Esophagus (tissue), 2 donors: ENCODE data around the gene MEIKIN. TPM values are rescaled to one million over a fixed set of nuclear protein-coding genes. Genes with fewer than 3 reads are reported as not detected.
"Not testable (repeated sequence)": the region's sequence is repeated elsewhere in the genome, so short reads cannot be mapped to it uniquely, and the experiment has no call there.

Source experiments
- H3K27ac ChIP-seq, 2 donors: one replicate each; pipeline ENCODE4 v1.5.1; 2013; ENCODE audit warnings: low read depth in 2 of 2, mild to moderate bottlenecking in 2 of 2, inconsistent platforms in 1 of 2, low read length in 1 of 2, moderate library complexity in 1 of 2
- H3K27me3 ChIP-seq, 2 donors: one replicate each; pipeline ENCODE4 v1.6.1; 2013; ENCODE audit warnings: low read length in 2 of 2, control low read depth in 1 of 2, mild to moderate bottlenecking in 1 of 2; ENCODE audit not compliant: insufficient read depth in 2 of 2, control insufficient read depth in 1 of 2
- H3K36me3 ChIP-seq, 2 donors: one replicate each; pipeline ENCODE4 v1.6.1; 2013; ENCODE audit warnings: low read length in 1 of 2; ENCODE audit not compliant: control insufficient read depth in 2 of 2, insufficient read depth in 2 of 2
- H3K4me1 ChIP-seq, 2 donors: one replicate each; pipeline ENCODE4 v1.6.1; 2013; ENCODE audit warnings: low read length in 1 of 2; ENCODE audit not compliant: control insufficient read depth in 2 of 2, insufficient read depth in 2 of 2
- H3K4me3 ChIP-seq, 2 donors: one replicate each; pipeline ENCODE4 v1.5.1; 2013; ENCODE audit warnings: low read length in 2 of 2, mild to moderate bottlenecking in 2 of 2, low read depth in 1 of 2, moderate library complexity in 1 of 2
- H3K9me3 ChIP-seq, 2 donors: one replicate each; pipeline ENCODE4 v1.6.1; 2013; ENCODE audit warnings: mild to moderate bottlenecking in 2 of 2, low read depth in 1 of 2, low read length in 1 of 2, moderate library complexity in 1 of 2; ENCODE audit not compliant: control insufficient read depth in 2 of 2, insufficient read depth in 1 of 2
- WGBS, 2 donors: extraction: QIAGEN DNeasy Blood & Tissue Kit; methylation state at CpG; one replicate each; pipeline ENCODE4 v1.1.7; 2013; 5-methylcytosine and 5-hydroxymethylcytosine counted together
- polyA plus RNA-seq, 2 donors: library from polyadenylated mRNA; stranded (reverse); fragments of 200-250 nt; gene quantifications; one replicate each; pipeline ENCODE4 v1.2.3, GENCODE V29; 2013
- donor health status: healthy with polysubstance abuse.
- donor health status: Bipolar disorder and iron deficiency.

The MEIKIN gene
- polyA plus RNA-seq, 2 donors, result 0.12 TPM; not detected in 1

- no peaks in the 10 kb centered on the region for H3K36me3 ChIP-seq
- H3K27ac ChIP-seq, result no peak overlapping the region
- no peak overlapping the region for H3K4me3 ChIP-seq
- H3K4me1 ChIP-seq, result no peaks in the 10 kb centered on the region
- H3K27me3 ChIP-seq, result no peaks in the 10 kb centered on the region
- no peaks in the 10 kb centered on the region for H3K9me3 ChIP-seq
- 91 to 95% methylated on average over 5 of the region's 5 CpGs for WGBS, 2 donors
Observed at GRCh38 chr5:131879705-131880104, 65.8 kb downstream of the MEIKIN start.

DNA sequence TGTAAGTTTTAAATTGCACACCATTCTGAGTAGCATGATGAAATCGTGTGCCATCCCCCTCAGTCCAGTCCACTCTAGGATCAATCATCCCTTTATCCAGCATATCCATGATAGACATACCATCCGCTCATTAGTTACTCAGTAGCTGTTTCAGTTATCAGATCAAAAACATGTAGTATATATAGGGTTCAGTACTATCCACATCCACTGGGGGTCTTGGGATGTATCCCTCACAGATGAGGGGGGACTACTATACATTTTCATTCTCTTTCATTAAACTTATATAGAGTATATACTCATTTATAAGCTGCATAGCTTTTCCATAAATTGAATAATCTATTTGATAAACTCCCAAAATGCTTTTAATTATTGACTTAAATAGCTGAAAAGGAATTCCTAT lies 67.6 kb downstream of the MEIKIN start:
- Histone ChIP-seq H3K9me3 (no peaks in the 10 kb centered on the region), H3K4me3 (no peak overlapping the region)

DNA sequence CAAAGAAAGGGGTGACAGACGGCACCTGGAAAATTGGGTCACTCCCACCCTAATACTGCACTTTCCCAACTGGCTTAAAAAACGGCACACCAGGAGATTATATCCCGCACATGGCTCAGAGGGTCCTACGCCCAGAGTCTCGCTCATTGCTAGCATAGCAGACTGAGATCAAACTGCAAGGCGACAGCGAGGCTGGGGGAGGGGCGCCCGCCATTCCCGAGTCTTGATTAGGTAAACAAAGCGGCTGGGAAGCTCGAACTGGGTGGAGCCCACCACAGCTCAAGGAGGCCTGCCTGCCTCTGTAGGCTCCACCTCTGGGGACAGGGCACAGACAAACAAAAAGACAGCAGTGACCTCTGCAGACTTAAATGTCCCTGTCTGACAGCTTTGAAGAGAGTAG lies 74.2 kb downstream of the MEIKIN start:
- not testable (repeated sequence) for H3K27ac ChIP-seq, H3K4me3 ChIP-seq, H3K36me3 ChIP-seq, H3K9me3 ChIP-seq, H3K4me1 ChIP-seq, H3K27me3 ChIP-seq
- 84 to 91% methylated on average over 12 of the region's 12 CpGs for WGBS, 2 donors

More for the DNA sequence above, 67.6 kb downstream of the MEIKIN start:
- H3K27me3 ChIP-seq, result no peaks in the 10 kb centered on the region
- no peak overlapping the region for H3K27ac ChIP-seq
- WGBS, 2 donors, result 87 to 90% methylated on average over 2 of the region's 2 CpGs
- H3K36me3 ChIP-seq, result no peaks in the 10 kb centered on the region
- no peaks in the 10 kb centered on the region for H3K4me1 ChIP-seq

DNA sequence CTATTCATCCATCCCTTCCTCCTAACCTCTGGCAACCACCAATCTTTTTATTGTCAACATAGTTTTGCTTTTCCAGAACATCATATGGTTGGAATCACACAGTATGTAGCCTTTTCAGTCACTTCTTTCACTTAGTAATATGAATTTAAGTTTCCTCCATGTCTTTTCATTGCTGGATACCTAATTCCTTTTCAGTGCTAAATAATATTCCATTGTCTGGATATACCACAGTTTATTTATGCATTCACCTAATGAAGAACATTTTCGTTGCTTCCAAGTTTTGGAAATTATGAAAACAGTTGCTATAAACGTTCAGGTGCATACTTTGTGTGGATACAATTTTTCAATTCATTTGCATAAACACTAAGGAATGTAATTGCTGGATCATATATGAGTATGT lies 77.9 kb downstream of the MEIKIN start:
- Histone ChIP-seq H3K27ac (no peak overlapping the region), H3K4me3 (no peak overlapping the region), H3K9me3 (peaks cover 9 to 10% of the 10 kb centered on the region in 2 donors), H3K4me1 (no peaks in the 10 kb centered on the region), H3K36me3 (no peaks in the 10 kb centered on the region), H3K27me3 (no peaks in the 10 kb centered on the region)
- WGBS, 2 donors, result 38 to 41% methylated on average over 2 of the region's 2 CpGs

DNA sequence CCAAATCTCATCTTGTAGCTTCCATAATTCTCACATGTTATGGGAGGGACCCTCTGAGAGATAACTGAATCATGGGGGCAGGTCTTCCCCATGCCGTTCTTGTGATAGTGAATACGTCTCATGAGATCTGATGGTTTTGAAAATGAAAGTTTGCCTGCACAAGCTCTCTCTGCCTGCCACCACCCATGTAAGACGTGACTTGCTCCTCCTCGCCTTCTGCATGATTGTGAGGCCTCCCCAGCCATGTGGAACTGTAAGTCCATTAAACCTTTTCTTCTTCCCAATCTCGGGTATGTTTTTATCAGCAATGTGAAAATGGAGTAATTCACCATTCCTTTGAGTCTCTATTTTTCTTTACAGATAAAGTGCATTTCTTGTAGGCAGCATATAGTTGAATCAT lies 81.8 kb downstream of the MEIKIN start:
- H3K4me1 ChIP-seq, result no peaks in the 10 kb centered on the region
- no peak overlapping the region for H3K27ac ChIP-seq
- no peak overlapping the region for H3K4me3 ChIP-seq
- WGBS, 2 donors, result 86 to 87% methylated on average over 5 of the region's 5 CpGs
- no peaks in the 10 kb centered on the region for H3K27me3 ChIP-seq
- no peaks in the 10 kb centered on the region for H3K36me3 ChIP-seq
- peaks cover 9 to 10% of the 10 kb centered on the region in 2 donors for H3K9me3 ChIP-seq

- 96% methylated on average over 10 of the region's 10 CpGs for WGBS, 2 donors
- Histone ChIP-seq H3K27me3 (no peaks in the 10 kb centered on the region), H3K9me3 (peaks cover 0 to 4% of the 10 kb centered on the region in 2 donors), H3K4me3 (no peak overlapping the region), H3K4me1 (no peaks in the 10 kb centered on the region), H3K36me3 (no peaks in the 10 kb centered on the region), H3K27ac (no peak overlapping the region)
Observed at GRCh38 chr5:131857388-131857787, 88.1 kb downstream of the MEIKIN start.

GRCh38 chr5:131855452-131855851 lies 90.0 kb downstream of the MEIKIN start:
- Histone ChIP-seq H3K9me3 (peaks cover 0 to 4% of the 10 kb centered on the region in 2 donors), H3K36me3 (no peaks in the 10 kb centered on the region), H3K27ac (no peak overlapping the region), H3K4me1 (no peaks in the 10 kb centered on the region), H3K27me3 (no peaks in the 10 kb centered on the region), H3K4me3 (no peak overlapping the region)
- WGBS, 2 donors, result 93 to 94% methylated on average over 3 of the region's 3 CpGs

DNA sequence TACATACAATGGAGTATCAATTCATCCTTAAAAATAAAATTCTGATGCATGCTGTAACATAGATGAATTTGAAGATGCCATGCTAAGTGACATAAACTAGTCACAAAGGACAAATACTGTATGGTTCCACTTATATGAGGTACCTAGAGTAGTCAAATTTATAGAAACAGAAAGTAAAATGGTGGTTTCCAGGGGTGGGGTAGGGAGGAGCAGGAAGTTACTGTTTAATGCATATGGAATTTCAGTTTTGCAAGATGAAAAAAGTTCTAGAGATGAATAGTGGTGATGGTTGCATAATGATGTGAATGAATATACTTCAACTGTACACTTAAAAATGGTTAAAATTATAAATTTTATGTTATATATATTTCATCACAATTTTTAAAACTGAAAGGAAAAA lies 91.3 kb downstream of the MEIKIN start:
- Histone ChIP-seq H3K4me3 (no peak overlapping the region), H3K4me1 (no peaks in the 10 kb centered on the region), H3K36me3 (no peaks in the 10 kb centered on the region), H3K9me3 (peaks cover 0 to 4% of the 10 kb centered on the region in 2 donors), H3K27me3 (no peaks in the 10 kb centered on the region), H3K27ac (no peak overlapping the region)

DNA sequence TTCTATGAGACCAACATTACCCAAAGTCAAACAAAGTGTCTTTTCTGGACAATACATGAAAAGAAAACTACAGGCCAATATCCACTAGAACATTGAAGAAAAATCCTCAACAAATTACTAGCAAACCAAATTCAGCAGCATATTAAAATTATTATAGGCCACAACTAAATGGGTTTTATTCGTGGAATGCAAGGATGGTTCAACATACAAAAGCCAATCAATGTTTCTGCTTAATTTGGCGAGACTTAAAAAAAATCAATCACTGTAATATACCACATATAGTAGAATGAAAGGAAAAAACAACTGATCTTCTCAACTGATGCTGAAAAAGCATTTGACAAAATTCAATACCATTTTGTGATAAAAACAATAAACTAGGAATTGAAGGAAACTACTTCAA lies 96.8 kb downstream of the MEIKIN start:
- WGBS, 2 donors, result 70 to 76% methylated on average over 2 of the region's 2 CpGs
- Histone ChIP-seq H3K27ac (no peak overlapping the region), H3K4me3 (no peak overlapping the region), H3K9me3 (peaks cover 0 to 5% of the 10 kb centered on the region in 2 donors), H3K36me3 (no peaks in the 10 kb centered on the region), H3K27me3 (no peaks in the 10 kb centered on the region), H3K4me1 (no peaks in the 10 kb centered on the region)

DNA sequence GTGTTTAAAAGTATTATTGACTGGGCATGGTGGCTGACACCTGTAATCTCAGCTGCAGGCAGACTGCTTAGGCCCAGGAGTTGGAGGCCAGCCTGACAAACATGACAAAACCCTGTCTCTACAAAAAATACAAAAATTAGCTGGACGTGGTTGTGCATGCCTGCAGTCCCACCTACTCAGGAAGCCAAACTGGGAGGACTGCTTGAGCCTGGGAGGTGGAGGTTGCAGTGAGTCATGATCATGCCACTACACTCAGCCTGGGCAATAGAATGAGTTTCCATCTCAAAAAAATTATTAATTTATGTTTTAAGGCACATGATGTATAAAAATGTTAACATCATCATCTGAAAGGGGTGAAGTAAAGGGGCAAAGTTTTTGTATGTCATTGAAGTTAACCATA lies 98.9 kb downstream of the MEIKIN start:
- no peak overlapping the region for H3K4me3 ChIP-seq
- peaks cover 0 to 9% of the 10 kb centered on the region in 2 donors for H3K9me3 ChIP-seq

More for the DNA sequence above, 98.9 kb downstream of the MEIKIN start:
- no peaks in the 10 kb centered on the region for H3K36me3 ChIP-seq
- H3K27ac ChIP-seq, result no peak overlapping the region
- 48 to 54% methylated on average over 1 of the region's 1 CpG for WGBS, 2 donors
- H3K4me1 ChIP-seq, result no peaks in the 10 kb centered on the region
- no peaks in the 10 kb centered on the region for H3K27me3 ChIP-seq
